Stimulated activated CD4-positive, alpha-beta T cell treated with anti-CD3 and anti-CD28 coated beads, Interleukin-4, amount 100 ng/mL, for 1 hour (primary cell): ENCODE measurements around the gene HDGF.

Experiments used
- DNase-seq: peaks from one replicate; pipeline ENCODE4 v3.0.0-alpha.2; 2020

Gene HDGF

DNA sequence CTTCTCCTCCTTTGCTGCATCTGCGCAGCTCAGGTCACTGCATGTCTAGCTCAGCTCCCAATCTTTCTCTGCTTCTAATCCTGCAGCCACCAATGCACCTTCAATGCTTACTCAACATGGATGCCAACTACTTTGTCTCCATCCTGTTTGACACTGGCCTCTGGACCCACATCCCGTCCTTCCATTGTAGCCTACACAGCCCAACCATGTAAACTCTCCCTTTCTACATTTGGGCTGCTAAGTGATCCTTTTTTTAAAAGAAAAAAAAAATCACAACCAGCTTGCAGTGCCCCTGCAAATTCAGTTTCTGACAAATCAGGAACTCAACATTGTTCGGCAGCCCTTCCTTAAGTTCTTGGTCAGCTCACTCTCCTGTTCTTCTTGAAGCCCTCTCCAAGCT, 36.6 kb downstream of the HDGF start:
- DNase-seq, result no peak

DNA sequence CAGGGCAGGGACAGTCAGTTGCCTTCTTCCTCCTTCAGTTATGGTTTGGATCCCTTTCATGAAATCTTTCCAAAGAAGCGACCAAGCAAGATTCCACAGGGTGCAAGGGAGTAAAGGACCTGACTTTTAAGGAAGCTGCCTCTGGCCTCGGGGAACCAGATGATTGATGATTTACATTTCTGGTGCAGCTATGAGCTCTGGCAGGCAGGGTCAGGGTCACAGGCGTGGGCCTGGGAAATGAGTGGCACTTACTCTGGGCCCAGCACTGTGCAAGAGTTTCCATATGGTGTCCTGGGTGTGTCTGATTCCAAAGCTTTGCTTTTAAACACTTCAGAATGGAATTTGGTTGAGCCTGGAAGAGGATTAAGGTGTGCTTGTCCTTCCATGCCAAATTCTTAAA, 38.8 kb downstream of the HDGF start:
- no peak for DNase-seq

DNA sequence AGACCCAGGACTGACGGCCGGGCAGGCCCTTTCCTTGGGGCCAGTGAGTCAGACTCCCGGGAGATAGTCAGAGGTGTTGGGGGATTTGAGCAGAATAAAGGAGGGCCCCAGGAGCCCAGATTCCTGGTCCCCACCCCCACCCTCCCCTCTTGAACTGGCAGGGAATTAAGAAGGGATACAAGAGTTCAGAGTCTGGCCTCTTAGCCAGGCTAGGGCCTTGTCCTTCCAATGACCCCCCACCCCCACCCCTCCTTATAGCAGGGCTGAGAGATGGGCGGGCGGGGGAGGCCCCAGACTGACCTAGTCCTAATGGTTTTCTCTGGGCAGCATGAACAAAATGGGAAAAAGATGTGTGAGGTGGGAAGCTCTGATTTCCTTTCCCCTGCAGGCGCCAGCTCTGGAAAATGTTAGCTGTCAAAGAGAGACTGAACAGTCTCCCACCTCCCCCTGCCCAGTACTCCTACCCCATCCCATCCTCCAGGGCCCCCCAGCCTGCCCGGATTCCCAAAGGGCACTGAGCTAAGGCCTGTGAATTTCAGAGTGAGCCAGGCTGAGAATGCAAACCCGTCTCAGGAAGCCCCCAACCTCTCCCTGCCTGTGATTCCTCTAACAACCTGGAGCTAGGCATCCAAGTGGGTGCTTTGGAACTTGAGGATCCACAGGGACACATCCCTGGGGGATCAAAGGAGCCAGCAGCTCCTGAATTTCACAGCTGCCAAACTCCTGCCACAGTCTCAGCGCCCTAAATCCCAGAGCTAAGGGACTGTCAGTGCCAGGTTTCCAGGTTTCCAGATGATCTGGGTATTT, 40.3 kb downstream of the HDGF start:
- DNase-seq, result no peak

DNA sequence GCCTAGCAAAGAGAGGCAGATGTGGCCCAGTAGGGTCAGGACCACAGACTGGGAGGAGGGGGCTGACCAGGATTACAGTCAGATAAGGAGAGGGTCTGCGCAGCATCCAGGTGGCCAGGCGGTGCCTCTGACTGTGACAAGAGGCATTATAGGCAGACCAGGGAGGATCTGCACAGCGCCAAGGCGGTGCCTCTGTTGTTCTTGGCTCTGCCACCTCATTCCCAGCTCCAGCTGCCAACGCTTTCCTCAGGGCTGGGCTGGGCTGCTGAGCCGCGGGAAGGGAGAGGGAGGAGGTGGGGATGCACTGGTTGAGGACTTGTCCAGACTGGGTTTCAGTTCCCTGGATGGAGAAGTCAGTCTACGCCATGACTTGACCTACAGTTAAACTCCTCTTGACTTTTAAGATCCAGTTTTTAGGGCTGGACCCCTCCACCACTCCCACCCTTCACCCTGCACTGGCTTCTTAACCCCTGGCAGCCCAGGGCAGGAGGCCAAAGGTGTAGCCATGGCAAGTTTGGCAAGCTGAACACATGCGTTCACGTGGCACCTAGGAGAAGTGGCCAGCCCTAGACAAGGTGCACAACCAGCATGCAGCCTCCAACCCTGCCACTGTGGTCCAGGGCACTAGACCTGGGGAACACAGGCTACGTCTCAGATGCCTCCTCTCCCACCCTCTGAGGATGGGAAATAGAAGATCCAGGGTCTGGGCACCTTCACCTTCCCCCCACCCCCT, 41.6 kb downstream of the HDGF start:
- DNase-seq, result no peak

DNA sequence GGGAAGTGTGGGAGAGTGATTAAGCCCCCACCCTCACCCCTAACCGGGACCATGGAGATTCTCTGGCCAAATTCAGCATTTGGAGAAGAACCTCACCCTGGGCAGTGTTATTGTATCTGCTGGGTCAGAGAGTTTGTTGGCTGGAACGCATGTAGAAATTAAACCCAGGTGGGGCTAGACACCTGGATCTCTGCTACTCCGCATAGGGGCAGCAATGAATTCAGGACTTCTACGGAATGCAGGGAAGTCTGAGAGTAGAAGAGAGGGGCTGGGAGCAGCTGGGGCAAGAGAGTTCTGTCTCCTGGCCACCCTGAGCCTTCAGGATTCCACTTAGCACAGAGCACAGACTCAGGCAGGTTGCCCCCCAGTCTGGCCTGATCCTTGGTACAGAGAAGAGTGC, 42.4 kb downstream of the HDGF start:
- no peak for DNase-seq

DNA sequence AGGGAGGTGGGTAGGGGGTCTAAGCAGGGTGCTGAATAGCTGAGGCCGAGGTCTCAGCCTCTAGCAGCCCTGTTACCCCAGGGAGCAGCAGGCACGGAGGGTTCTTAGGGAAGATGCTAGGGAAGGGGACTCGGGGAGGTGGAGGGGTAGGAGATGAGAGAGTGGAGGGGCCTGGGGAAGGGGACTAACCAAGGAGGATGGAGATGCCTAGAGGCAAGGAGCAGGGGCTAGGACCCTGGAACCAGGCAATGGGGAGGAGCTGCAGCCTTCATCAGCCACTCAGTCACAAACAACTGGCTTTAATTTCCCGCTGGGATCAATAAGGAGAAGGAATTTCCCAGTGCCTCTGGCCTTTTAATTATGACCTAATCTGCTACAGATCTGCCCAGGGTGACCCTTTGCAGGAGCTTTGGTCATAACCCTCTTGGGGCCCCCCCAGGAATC, 43.2 kb downstream of the HDGF start:
- DNase-seq, result no peak

DNA sequence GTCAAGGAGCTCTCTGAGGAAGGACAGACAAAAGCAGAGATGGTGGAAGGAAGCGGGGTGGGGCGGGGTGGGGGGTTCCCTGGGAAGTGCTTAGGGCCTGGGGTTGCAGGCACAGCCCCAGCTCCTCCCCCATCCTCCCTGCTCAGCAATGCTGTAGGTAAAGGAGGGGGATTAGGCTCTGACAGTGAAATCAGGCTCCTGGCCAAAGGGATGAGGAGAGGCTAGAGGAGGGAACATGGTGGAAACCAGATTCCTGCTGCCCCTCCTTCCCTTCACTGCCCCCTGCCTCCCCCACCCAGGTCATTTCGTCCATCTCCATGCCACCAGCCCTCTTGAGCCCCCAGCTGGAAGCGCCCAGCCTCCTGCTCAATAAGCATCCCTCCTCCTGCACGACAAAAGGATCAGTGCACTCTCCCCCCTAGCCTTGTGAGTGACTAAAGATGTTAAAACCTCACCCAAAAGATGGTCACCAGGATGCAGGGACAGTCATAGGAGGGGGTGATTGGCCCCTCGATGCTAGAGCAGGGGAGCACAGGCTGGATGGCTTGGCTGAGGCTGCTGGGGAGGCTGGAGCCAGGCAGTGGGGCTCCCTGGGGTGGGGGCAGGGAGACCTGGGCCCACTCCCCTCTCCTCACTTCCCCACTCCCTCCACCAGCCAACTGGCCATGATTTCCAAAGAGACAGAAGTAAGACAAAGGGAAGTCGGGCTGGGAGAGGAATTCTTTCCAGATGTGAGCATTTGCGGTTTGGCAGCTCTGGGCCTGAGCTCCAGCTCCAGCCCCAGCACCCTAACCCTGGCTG, 43.9 kb downstream of the HDGF start:
- no peak for DNase-seq

DNA sequence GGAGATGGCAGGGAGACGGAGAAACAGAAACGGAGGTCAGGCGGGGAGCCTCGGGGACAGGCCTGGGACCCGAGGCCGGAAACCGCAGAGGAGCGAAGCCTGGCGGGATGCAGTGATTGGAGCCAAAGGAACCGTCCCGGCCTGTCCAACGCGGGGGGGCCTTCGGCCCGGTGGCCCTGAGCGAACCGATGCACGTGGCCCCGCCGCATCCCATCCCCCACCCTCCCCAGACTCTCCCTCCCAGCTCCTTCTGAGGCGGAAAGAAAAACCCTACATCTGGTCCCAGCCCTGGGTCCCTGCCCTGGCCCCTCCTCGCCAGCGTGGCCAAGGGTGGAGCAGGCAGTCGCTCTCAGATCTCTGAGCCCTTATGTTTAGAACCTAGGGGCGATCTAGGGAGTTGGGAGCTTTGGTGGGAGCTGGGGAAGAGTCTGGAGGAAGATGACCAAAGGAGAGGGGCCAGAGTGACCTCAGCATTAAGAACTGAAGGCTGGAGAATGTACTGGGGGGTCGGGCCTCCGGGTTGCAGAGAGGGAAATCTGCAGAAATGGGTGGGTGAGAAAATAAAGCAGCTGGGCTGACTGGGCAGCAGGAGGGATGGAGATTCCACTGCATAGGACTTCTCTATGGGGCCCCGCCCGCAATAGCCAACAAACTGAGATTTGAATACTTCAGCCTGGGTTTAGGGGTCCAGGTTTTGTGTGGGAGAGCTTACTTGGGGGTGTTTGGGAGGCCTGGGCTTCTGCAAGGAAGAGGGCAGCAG, 44.6 kb downstream of the HDGF start:
- DNase-seq, result peak; percentile 30

DNA sequence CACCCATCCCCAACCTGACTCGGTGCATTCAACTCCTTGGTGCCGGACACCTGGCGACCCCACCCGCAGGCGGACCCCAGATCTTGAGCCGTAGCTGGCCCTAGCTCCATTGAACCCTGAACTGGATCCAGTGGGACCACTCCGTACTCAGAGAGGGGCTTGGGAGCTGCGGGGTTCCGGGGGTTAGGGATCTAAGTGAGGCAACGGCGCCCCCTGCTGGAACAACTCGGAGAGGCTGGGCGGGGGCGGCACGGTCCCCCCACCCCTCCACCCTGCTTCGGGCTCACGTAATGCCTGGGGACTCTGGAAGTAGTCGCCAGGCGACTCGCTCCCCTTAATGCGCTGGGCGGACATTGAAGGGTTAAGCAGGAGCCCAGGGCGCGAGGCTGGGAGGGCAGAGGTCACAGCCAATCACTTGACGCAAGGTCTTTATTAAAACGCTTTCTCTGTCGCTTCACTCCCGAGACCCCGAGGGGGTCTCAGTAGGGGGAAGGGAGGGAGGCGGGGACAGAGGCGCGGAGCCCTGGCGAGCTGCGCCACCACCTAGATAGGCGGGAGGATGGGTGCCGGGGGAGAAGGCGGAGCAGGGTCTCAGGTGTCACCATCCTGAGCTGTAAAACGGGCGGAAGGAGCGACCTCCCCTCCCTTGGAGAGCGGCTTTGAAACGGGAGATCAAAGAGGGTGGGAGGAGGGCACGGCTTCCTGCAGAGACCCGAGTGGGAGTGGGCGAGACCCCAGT, 45.4 kb downstream of the HDGF start:
- peak; percentile 78 for DNase-seq

DNA sequence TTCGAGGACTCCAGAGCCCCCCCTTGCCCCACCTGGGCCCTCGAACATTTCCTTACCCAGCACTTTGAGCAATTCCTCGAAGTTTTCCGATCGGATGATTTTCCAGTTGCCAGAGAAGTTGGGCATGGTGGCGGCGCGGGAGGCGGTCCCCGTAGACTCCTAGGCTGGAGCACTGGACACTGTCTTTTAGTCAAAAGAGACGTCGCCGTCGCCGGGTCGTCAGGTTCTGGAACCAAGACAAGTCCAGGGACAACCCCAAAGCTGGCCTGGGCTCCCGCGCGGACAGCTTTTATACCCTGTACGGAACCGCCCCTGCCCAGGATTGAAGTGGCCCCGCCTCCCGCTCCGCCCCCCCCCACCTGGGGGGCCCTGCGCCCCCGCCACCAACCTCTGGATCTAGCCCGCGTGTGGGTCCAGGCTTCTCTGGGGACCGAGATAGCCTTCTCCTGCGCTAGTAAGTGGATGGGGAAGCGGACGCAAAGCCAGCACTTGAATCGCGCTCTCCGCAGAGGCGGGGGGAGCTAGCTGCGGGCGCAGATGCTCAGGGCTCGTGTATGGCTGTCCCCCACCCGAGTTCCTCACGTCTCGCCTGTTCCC, 46.1 kb downstream of the HDGF start, which contains the start of gene CRABP2:
CRABP2 (minus strand) TSS at position 263 of the 597 bp plus-strand sequence; CDS start at position 126, 137 bp downstream.
- peak; percentile 22 for DNase-seq

DNA sequence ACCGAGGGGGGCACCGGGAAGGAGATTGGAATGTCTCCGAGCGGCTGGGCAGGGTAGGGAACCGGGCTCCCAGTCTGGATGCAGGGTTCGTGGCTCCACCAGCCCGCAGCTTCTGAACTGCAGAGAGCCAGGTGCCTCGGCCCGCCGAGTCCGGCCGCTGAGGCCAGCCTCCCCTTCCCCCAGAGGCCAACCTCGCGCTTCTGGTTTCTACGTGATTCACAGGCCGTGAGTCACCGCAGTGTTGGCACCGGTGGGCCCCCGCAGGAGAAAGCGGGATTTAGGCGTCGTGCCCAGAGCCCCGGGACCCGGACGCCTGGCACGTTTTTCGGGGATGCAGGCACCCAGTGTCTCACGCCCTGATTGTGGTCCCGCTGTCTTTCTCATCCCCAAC, 46.5 kb downstream of the HDGF start:
- DNase-seq, result peak; percentile 54

DNA sequence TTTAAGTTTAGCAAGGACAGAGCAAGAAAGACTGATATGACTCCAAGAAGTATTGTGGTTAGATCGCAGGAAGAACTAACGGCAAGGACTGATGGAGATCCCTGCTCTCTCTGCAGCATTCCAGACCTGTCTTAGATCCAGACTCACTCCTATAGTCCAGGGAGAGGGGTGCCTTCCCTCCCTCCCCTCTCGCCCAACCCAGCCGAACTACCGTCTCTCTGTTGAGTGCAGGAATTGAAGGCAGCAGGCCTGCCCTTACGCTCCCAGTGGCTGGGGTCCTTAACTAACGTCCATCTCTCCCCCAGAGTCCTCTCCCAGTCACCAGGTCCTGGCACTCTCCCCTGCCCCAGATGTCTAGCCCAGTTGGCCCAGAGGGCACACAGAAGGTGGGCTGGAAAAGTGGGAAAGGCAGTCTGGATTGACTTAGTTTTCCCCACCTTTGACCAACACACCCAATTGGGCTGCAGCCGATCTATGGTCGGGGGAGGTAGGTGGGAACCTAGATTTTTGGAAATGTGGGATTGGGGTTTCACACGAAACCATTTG, 47.2 kb downstream of the HDGF start:
- DNase-seq, result no peak

DNA sequence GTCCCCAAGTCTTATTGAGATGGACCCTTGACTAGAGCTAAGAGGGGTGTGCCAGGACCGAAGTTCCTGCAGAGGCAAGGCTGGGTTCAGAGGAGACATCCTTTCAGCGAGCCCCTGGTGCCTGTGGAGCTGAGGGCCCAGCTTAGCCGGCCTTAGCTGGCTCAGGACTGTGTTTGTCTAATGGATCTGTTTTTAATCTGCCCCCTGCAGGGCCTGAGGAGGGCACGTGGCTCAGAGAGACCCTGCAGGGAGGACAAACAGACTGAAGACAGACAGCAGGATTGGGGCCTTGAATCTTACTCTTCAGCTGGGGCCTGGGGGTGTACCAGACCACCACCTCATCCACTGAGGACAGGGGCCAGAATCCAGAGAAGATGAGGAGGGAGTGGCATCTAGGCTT, 47.7 kb downstream of the HDGF start:
- no peak for DNase-seq

DNA sequence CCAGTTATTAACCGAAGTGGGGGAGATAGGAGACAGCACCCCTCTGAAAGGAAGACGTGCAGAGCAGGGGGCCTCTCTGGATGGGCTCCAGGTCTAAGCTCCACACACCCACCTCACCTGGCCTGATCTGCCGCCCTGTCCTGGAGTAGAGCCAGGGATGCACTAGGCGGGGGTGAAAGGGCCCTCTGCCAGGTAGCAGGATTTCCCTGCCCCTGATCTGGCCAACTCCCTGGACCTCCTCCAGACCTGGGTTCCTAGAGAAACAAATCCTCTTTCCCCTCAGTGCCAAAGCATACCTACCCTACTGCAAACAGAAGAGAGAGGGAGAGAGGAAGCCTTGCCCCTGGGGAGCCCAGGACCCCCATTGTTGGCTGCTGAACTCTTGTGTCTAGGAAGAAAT, 48.1 kb downstream of the HDGF start:
- DNase-seq, result no peak

DNA sequence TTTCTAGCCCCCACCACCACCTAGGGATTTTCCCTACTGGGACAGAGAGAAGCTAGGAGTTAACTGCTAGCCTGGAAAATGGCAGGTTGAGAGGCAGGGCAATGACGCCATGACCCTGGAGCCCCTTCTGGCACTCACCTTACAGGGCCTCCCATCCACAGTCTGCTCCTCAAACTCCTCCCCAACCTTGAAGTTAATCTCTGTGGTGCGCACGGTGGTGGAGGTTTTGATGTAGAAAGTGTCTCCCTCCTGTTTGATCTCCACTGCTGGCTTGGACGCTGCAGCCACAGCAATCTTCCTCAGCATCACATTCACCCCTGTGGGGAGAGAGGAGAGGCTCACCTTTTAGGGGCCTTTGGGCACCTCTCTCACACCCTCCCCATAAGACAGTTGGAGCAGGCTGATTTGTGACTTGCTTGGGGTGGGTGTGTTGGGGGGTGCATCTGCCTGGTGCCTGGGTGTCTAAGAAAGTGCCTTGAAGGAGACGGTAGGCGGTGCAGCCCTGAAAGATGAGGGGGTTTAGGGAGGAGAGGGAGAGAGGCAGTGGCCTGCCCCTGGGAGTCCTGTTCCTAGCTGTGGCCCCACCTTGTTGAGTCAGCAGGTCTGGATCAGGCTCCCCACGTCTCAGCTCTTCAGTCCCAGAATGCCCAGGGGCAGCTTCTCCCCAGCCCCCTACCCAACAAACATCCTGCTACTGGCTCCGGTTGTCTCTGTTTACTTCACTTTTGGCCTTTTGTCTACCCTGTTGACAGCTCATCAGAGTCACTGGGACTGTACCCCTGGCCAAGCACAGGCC, 50.5 kb downstream of the HDGF start:
- no peak for DNase-seq

DNA sequence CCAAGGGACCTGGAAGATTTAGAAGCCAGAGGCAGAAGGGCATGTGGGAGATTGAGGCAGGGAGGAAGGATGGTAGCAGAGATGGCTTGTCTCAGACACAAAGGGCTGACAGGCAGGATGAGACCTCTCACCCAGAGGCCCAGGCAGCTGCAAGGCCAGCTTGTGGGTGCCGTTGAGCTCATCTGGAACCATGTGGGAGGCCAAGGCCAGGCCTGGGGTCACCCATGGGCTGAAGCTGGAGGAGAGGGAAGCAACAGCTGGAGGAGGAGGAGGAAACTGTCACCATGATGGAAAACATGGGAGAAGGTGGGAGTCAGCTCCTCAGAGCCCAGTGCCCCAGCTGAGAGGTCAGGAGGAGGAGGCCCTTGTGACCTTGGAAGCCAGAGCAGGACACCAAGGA, 52.5 kb downstream of the HDGF start:
- DNase-seq, result no peak

DNA sequence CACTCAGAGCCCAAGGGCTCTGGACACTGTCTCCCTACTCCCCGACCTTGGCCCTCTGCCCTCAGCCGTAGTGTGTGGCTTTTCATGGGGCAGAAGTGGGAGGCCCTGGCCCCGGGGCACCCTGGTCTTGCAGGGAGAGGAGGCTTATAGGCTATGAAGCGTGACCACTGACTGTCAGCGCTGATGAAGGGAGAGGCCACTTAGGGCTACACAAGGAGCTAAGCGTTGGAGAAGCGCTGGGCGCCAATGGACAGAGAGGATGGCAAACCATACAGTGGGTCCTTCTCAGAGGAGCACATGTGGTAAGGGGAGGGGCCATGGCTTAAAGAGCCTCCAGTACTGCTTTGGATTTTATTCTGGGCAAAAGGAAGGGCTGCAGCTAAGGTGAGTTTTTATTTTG, 54.0 kb downstream of the HDGF start:
- no peak for DNase-seq

DNA sequence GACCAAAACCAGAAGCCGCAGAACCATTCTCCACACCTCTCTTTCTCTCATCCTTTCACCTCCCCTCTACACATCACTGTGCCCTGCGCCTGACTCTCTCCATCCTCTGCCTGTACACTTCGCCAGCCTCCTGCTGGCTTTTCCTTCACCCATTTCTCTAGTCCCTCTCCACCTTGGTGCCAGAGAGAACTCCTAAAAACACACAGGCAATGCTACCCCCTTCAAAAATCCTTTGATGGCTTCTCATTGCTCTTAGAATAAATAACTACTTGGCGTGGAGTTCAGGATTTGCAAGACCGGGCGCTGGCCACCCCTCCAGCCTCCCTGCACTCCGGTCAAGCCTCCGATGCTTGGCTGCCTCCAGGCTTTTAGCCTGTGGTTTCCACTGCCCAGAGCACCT, 54.7 kb downstream of the HDGF start:
- no peak for DNase-seq

DNA sequence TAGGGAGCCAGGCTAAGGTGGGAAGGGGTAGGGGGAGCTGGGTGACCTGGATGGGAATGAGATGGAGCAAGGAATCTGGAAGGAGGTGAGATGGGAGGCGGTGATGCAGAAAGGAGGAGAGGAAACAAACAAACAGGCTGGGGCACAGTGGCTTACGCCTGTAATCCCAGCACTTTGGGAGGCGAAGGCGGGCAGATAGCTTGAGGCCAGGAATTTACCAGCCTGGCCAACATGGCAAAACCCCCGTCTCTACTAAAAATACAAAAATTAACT, 56.8 kb downstream of the HDGF start:
- DNase-seq, result no peak

DNA sequence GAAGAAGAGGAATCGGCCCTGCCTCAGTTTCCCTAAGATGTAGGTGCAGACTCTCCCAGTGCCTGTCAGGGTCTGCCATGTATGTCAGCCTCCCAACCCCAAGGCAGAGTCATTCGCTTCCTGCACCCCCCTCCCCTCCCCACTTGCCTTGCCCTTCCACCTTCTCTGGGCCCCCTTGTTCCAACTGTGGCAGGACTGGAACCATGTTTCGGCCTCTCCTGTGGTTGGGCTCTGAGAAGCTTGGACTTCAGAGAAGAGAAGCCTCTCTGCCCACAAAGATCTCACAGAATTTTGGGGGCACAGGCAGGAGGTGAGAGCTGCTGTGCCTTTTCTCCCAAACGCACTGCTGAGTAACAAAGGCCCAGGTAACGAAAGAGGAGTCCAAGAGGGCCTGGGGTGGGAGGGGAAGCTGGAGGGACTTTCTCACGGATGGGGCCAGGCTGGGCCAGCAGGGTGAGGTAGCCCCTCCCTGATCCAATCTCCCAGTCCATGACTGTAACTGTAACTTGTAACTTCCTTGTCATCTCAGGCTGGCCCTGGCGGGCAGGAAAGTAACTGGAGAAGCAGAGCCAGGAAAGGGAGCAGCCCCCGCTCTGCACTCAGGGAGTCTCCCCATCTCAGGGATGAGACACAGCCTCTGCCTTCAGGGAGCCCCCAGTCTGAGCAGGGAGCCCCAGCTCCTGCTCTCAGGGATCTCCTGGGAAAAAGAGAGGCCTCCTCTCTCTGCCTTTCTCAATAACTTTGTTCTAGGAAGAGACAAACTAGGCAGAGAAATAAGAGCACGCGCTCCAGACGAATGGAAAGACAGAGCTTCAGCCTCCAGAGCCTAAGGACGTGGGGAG, 57.4 kb downstream of the HDGF start:
- DNase-seq, result no peak
